ENCODE measurements around the gene CRIP1.
A peak's percentile ranks its signal among the peaks of the same experiment; 100 is the strongest.

CRIP1 gene

DNA sequence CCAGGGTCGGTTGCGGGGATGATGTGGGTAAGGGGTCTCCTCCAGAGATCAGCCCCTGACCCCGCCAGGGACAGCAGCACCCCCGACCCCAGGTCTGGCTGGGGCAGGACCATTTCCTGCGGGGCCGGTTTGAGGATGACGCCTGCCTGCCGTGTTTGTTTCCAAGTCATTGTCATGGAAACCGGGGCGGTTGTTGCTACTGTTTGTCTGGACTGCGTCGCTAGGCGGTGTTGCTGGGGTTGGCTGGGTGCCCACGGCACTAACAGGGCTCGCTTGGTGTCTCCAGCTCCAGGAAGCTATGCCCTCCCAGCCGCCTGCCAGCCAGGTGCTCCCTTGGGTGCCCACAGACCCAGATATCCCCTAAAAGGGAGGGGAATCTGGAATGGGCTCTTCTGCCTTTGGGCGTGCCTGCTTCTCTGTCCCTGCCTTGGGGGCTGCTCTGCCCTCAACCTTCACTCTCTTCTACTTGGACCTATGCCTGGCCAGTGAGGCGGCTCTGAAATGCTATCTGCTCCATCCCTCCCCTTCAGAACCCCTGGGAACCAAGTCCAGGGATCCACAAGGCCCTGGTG, 4.7 kb upstream of the CRIP1 start:
- TF ChIP-seq TAF1 (IDR thresholded peaks at IDR 0.05; ENCODE audit: low read depth), result no peak; the same call in 1 of the 2 replicates
- peak; percentile 67 for TF ChIP-seq EP300 (IDR thresholded peaks at IDR 0.05; ENCODE audit: borderline replicate concordance)
- TF ChIP-seq TEAD4 (IDR thresholded peaks at IDR 0.05), result peak; percentile 34
- TF ChIP-seq CREB1 (IDR thresholded peaks at IDR 0.05; ENCODE audit: low read depth), result 0 out of 2 replicates have a peak, but pooled peaks have one; percentile 12
- TF ChIP-seq FOXM1 (IDR thresholded peaks at IDR 0.05; ENCODE audit: borderline replicate concordance, low read depth), result peak; percentile 76
- TF ChIP-seq CEBPB (IDR thresholded peaks at IDR 0.05), result no peak
- TF ChIP-seq NFIC (IDR thresholded peaks at IDR 0.05), result peak; percentile 95
- no peak for TF ChIP-seq YY1 (IDR thresholded peaks at IDR 0.05; ENCODE audit: low read depth)
- TF ChIP-seq, protein P1, sequence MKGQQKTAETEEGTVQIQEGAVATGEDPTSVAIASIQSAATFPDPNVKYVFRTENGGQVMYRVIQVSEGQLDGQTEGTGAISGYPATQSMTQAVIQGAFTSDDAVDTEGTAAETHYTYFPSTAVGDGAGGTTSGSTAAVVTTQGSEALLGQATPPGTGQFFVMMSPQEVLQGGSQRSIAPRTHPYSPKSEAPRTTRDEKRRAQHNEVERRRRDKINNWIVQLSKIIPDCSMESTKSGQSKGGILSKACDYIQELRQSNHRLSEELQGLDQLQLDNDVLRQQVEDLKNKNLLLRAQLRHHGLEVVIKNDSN (IDR thresholded peaks at IDR 0.05), result 0 out of 2 replicates have a peak, but pooled peaks have one; percentile 5
- peak; percentile 40; the same call in 1 of the 2 replicates for TF ChIP-seq MAX (IDR thresholded peaks at IDR 0.05)
- TF ChIP-seq TCF12 (IDR thresholded peaks at IDR 0.05; ENCODE audit: low read depth), result peak; percentile 69
- no peak for TF ChIP-seq REST (IDR thresholded peaks at IDR 0.05; ENCODE audit: low read depth)
- TF ChIP-seq ZBTB7A (IDR thresholded peaks at IDR 0.05; ENCODE audit: low read depth), result peak; percentile 97
- no peak for TF ChIP-seq EGR1 (IDR thresholded peaks at IDR 0.05)

GRCh38 chr14:105482486-105483110, 4.1 kb upstream of the CRIP1 start:
- TF ChIP-seq TEAD4 (IDR thresholded peaks at IDR 0.05), result 0 out of 2 replicates have a peak, but pooled peaks have one; percentile 18
- no peak for TF ChIP-seq RAD21 (IDR thresholded peaks at IDR 0.05; ENCODE audit: low read depth)

GRCh38 chr14:105483300-105484068, 3.2 kb upstream of the CRIP1 start:
- TF ChIP-seq TEAD4 (IDR thresholded peaks at IDR 0.05), result peak; percentile 36; the same call in 1 of the 2 replicates
- peak; percentile 14; the same call in 1 of the 2 replicates for TF ChIP-seq TCF12 (IDR thresholded peaks at IDR 0.05; ENCODE audit: low read depth)
- peak; percentile 44; the same call in 1 of the 2 replicates for TF ChIP-seq NFIC (IDR thresholded peaks at IDR 0.05)
- TF ChIP-seq EP300 (IDR thresholded peaks at IDR 0.05; ENCODE audit: borderline replicate concordance), result peak; percentile 44; the same call in 1 of the 2 replicates
- TF ChIP-seq CREB1 (IDR thresholded peaks at IDR 0.05; ENCODE audit: low read depth), result no peak

GRCh38 chr14:105484069-105484996, 2.4 kb upstream of the CRIP1 start:
- TF ChIP-seq REST (IDR thresholded peaks at IDR 0.05; ENCODE audit: low read depth), result no peak
- no peak for TF ChIP-seq CEBPB (IDR thresholded peaks at IDR 0.05)
- no peak for TF ChIP-seq ZBTB7A (IDR thresholded peaks at IDR 0.05; ENCODE audit: low read depth)
- TF ChIP-seq, protein P1 (IDR thresholded peaks at IDR 0.05), result no peak
- no peak for TF ChIP-seq TCF12 (IDR thresholded peaks at IDR 0.05; ENCODE audit: low read depth)
- no peak for TF ChIP-seq TEAD4 (IDR thresholded peaks at IDR 0.05)
- TF ChIP-seq YY1 (IDR thresholded peaks at IDR 0.05; ENCODE audit: low read depth), result no peak
- no peak for TF ChIP-seq NFIC (IDR thresholded peaks at IDR 0.05)
- no peak for TF ChIP-seq FOXM1 (IDR thresholded peaks at IDR 0.05; ENCODE audit: borderline replicate concordance, low read depth)
- no peak for TF ChIP-seq EGR1 (IDR thresholded peaks at IDR 0.05)
- no peak for TF ChIP-seq CREB1 (IDR thresholded peaks at IDR 0.05; ENCODE audit: low read depth)
- no peak for TF ChIP-seq TAF1 (IDR thresholded peaks at IDR 0.05; ENCODE audit: low read depth)
- TF ChIP-seq EP300 (IDR thresholded peaks at IDR 0.05; ENCODE audit: borderline replicate concordance), result no peak
- TF ChIP-seq RAD21 (IDR thresholded peaks at IDR 0.05; ENCODE audit: low read depth), result no peak
- TF ChIP-seq MAX (IDR thresholded peaks at IDR 0.05), result no peak

All from Ishikawa (cell line).